Measurements from ENCODE around the gene ANKRD40CL. TPM values are rescaled to one million over a fixed set of nuclear protein-coding genes. Genes with fewer than 3 reads are reported as not detected.
A peak's percentile ranks its signal among the peaks of the same experiment; 100 is the strongest.

Gene ANKRD40CL
- total and polyA plus RNA-seq, 4 donors = 0.26 to 23.0 TPM; not detected in 2

DNA sequence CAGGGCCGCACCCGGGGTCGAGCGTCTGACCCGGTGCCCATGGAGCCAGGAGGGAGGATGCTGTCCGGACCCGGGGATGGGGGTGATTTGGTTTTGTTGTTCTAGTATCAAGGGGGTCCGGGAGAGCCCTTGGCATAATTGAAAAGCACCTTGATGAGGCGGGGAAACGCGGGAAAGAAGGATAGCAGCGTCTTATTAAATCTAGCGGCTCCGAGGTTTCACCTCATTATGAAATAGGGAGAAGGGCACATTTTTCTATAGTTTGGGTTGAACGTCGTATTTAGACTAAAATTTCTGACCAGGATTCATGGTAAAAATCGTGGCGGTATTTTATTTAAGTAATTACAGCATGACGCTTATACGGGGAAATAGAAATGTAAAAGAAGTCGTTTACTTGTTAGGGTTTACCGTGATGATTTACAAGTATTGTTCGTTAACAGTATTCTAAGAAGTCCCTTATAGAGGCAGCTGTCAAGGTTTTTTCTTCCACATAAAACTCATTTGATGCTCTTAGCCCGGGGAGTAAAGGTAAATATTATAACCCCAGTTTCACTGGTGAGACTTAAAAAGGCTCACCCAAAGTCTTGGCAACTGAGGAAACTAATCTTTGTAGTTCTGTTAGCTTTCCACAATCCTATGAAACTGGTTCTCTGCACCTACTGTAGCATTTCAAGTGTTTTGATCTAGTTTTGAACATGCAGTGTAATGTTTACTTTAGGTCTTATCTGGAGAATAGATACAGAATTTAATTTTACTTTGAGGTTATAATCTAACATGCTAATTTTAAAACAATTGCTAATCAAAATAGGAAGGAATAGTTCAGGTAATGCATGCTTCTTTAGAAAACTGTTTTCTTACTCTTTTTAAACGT lies 47.2 kb downstream of the ANKRD40CL start:
- intact Hi-C loops (cut with DNase I) = loop anchor here in 1 of 2 donors (1.0 kb wide), 1 partner anchor 12 kb away; no protein-coding TSS in a partner anchor
- 0 to 1% methylated on average over 25 of the region's 25 CpGs for WGBS, 2 donors
- no peak for ATAC-seq (ENCODE audit: low FRiP score)

DNA sequence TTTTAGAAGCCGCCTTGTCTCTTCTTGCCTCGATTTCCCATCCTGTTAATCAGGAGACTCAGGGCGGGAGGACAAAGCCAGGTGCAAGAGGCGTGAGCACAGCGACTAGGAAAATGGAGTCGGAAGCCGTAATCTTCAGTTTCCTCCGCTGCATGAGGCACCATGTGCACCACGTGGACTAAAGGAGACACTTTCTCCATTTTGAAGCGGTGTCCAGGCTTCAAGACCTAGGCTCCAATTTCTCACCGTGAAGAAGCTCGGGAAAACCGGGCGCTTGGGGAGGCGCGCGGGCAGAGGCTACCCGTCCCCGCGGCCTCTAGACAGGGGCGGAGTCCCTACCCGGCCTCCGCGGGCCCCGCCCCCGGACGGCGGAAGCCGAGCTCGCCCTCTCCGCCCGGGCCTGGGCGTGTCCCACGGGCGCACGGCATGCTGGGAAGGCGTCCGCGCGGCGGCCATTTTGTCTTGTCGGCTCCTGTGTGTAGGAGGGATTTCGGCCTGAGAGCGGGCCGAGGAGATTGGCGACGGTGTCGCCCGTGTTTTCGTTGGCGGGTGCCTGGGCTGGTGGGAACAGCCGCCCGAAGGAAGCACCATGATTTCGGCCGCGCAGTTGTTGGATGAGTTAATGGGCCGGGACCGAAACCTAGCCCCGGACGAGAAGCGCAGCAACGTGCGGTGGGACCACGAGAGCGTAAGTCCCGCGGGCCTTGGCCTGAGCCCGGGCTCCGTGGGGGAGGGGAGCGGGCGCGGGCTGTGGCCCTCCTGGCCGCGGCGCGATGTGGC lies 48.0 kb downstream of the ANKRD40CL start, which contains the start of gene LUC7L3:
TSS of gene LUC7L3 (plus strand) at position 460 of the 780 bp plus-strand sequence. CDS start at position 590, 130 bp downstream.
- no peaks in the 10 kb centered on the region for H3K36me3 ChIP-seq (ENCODE audit: control insufficient read depth in 1 of 2, insufficient read depth in 2 of 2, low read length in 1 of 2)
- intact Hi-C loops (cut with DNase I) = loop anchor here in 1 of 2 donors (1.0 kb wide), 1 partner anchor 11 kb away; no protein-coding TSS in a partner anchor
- H3K4me1 ChIP-seq (ENCODE audit: control insufficient read depth in 1 of 2, insufficient read depth in 2 of 2, low read length in 2 of 2) = peaks cover 0 to 2% of the 10 kb centered on the region in 2 donors
- peak; percentile 99 for ATAC-seq (ENCODE audit: low FRiP score)
- H3K4me3 ChIP-seq (ENCODE audit: low read length in 2 of 2) = peak within 1 kb of the TSS; percentile 83 to 99
- DNase-seq = peak; percentile 96 to 98
- no peaks in the 10 kb centered on the region for H3K9me3 ChIP-seq (ENCODE audit: control insufficient read depth, low read length)
- H3K27ac ChIP-seq (ENCODE audit: low read depth in 1 of 2, low read length in 2 of 2) = peak within 1 kb of the TSS; percentile 76 to 92
- no peaks in the 10 kb centered on the region for H3K27me3 ChIP-seq (ENCODE audit: control insufficient read depth in 1 of 2, insufficient read depth in 2 of 2, low read length in 1 of 2)
- 2% methylated on average over 76 of the region's 76 CpGs for WGBS, 2 donors

More for the DNA sequence above, 47.2 kb downstream of the ANKRD40CL start:
- H3K27me3 ChIP-seq (ENCODE audit: control insufficient read depth in 1 of 2, insufficient read depth in 2 of 2, low read length in 1 of 2) = no peaks in the 10 kb centered on the region
- peaks cover 0 to 2% of the 10 kb centered on the region in 2 donors for H3K4me1 ChIP-seq (ENCODE audit: control insufficient read depth in 1 of 2, insufficient read depth in 2 of 2, low read length in 2 of 2)
- DNase-seq = no peak
- H3K4me3 ChIP-seq (ENCODE audit: low read length in 2 of 2) = peak overlapping the region; percentile 83 to 99
- no peaks in the 10 kb centered on the region for H3K9me3 ChIP-seq (ENCODE audit: control insufficient read depth, low read length)
- peak overlapping the region; percentile 76 to 92 for H3K27ac ChIP-seq (ENCODE audit: low read depth in 1 of 2, low read length in 2 of 2)
- no peaks in the 10 kb centered on the region for H3K36me3 ChIP-seq (ENCODE audit: control insufficient read depth in 1 of 2, insufficient read depth in 2 of 2, low read length in 1 of 2)

DNA sequence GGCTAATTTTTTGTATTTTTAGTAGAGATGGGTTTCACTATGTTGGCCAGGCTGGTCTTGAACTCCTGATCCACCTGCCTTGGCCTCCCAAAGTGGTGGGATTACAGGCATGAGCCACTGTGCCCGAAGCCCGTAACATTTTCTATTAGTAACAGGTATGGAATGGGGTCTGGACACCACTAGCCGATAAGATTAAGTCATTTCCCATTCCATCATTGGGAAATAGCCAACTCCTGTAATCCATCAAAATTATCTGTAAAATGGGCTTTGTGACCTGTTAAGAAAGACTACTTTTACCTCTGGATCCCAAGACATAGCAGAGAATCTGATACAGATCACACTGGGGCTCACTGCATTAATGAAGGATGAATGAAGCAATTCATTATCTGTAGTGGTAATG lies 51.8 kb downstream of the ANKRD40CL start:
- no peak overlapping the region for H3K27ac ChIP-seq (ENCODE audit: low read depth in 1 of 2, low read length in 2 of 2)
- ATAC-seq (ENCODE audit: low FRiP score) (no peak), DNase-seq (no peak)
- intact Hi-C loops (cut with DNase I) = no loop called here
- no peaks in the 10 kb centered on the region for H3K27me3 ChIP-seq (ENCODE audit: control insufficient read depth in 1 of 2, insufficient read depth in 2 of 2, low read length in 1 of 2)
- 75 to 76% methylated on average over 3 of the region's 3 CpGs for WGBS, 2 donors
- no peaks in the 10 kb centered on the region for H3K36me3 ChIP-seq (ENCODE audit: control insufficient read depth in 1 of 2, insufficient read depth in 2 of 2, low read length in 1 of 2)
- no peak overlapping the region for H3K4me3 ChIP-seq (ENCODE audit: low read length in 2 of 2)
- no peaks in the 10 kb centered on the region for H3K4me1 ChIP-seq (ENCODE audit: control insufficient read depth in 1 of 2, insufficient read depth in 2 of 2, low read length in 2 of 2)
- no peaks in the 10 kb centered on the region for H3K9me3 ChIP-seq (ENCODE audit: control insufficient read depth, low read length)

DNA sequence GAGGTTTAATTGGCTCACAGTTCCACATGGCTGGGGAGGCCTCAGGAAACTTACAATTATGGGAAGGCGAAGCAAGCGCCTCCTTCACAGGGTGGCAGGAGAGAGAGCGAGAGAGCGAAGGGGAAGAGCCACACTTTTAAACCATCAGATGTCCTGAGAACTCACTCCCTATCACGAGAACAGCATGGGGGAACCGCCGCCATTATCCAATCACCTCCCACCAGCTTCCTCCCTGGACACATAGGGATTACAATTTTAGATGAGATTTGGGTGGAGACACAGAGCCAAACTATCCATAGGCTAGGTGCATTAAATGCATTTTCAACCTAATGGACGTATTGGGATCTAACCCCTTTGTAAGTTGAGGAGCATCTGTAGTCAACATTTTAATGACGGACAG lies 54.7 kb downstream of the ANKRD40CL start:
- H3K27ac ChIP-seq (ENCODE audit: low read depth in 1 of 2, low read length in 2 of 2) = no peak overlapping the region
- H3K4me1 ChIP-seq (ENCODE audit: control insufficient read depth in 1 of 2, insufficient read depth in 2 of 2, low read length in 2 of 2) = no peaks in the 10 kb centered on the region
- H3K9me3 ChIP-seq (ENCODE audit: control insufficient read depth, low read length) = no peaks in the 10 kb centered on the region
- no peak overlapping the region for H3K4me3 ChIP-seq (ENCODE audit: low read length in 2 of 2)
- intact Hi-C loops (cut with DNase I) = no loop called here
- WGBS, 2 donors = 87 to 89% methylated on average over 9 of the region's 9 CpGs
- DNase-seq = no peak
- no peak for ATAC-seq (ENCODE audit: low FRiP score)
- no peaks in the 10 kb centered on the region for H3K27me3 ChIP-seq (ENCODE audit: control insufficient read depth in 1 of 2, insufficient read depth in 2 of 2, low read length in 1 of 2)
- no peaks in the 10 kb centered on the region for H3K36me3 ChIP-seq (ENCODE audit: control insufficient read depth in 1 of 2, insufficient read depth in 2 of 2, low read length in 1 of 2)

Small RNA genes within 50 kb of the gene (microRNA-seq; reads per million reads assigned to microRNA genes)
- gene MIR8059 = 0 reads per million in 2 donors

Other genes starting within 250 kb of the ANKRD40CL start
- not detected for gene EPN3, start 234.8 kb downstream of the ANKRD40CL start, total RNA-seq
- 1 to 10 TPM; 1.5 to 1.9 TPM for gene EPN3, start 234.8 kb downstream of the ANKRD40CL start, polyA plus RNA-seq
- 10 to 100 TPM; 27.8 to 41.9 TPM for gene SPATA20, start 220.3 kb downstream of the ANKRD40CL start, total RNA-seq
- 10 to 100 TPM; 16.7 to 64.0 TPM for gene SPATA20, start 220.3 kb downstream of the ANKRD40CL start, polyA plus RNA-seq
- 1 to 10 TPM in 1 of 2 donors, under 1 TPM in 1; 0.29 to 2.8 TPM for gene CACNA1G, start 206.8 kb downstream of the ANKRD40CL start, total RNA-seq
- gene CACNA1G, start 206.8 kb downstream of the ANKRD40CL start, polyA plus RNA-seq = not detected
- 10 to 100 TPM; 25.7 to 54.9 TPM for gene ABCC3, start 132.6 kb downstream of the ANKRD40CL start, total RNA-seq
- gene ABCC3, start 132.6 kb downstream of the ANKRD40CL start, polyA plus RNA-seq = 100 to 1,000 TPM in 1 of 2 donors, 1 to 10 TPM in 1; 9.9 to 145 TPM
- gene ANKRD40, start 59.6 kb downstream of the ANKRD40CL start, total RNA-seq = 10 to 100 TPM; 53.2 to 55.5 TPM
- gene ANKRD40, start 59.6 kb downstream of the ANKRD40CL start, polyA plus RNA-seq = 10 to 100 TPM; 19.1 to 20.5 TPM
- 100 to 1,000 TPM; 123 to 189 TPM for gene LUC7L3, start 47.9 kb downstream of the ANKRD40CL start, total RNA-seq
- gene LUC7L3, start 47.9 kb downstream of the ANKRD40CL start, polyA plus RNA-seq = 100 to 1,000 TPM; 147 to 852 TPM
- gene WFIKKN2, start 68.1 kb upstream of the ANKRD40CL start, total RNA-seq = under 1 TPM in 1 of 2 donors, not detected in 1; 0.48 TPM
- gene WFIKKN2, start 68.1 kb upstream of the ANKRD40CL start, polyA plus RNA-seq = not detected
- gene TOB1, start 98.8 kb upstream of the ANKRD40CL start, total RNA-seq = 10 to 100 TPM; 42.0 to 55.2 TPM
- 10 to 100 TPM; 24.0 to 39.8 TPM for gene TOB1, start 98.8 kb upstream of the ANKRD40CL start, polyA plus RNA-seq

All from aorta (tissue), 5 donors.